GM21723 (cell line): ENCODE results near the gene MSI2.

Experiments used
- ATAC-seq: cut with Tn5 transposase; IDR thresholded peaks from one replicate; pipeline ENCODE4 v1.9.1; 2021; ENCODE audit warnings: mild to moderate bottlenecking, moderate library complexity; ENCODE audit not compliant: unreplicated experiment

Gene MSI2

DNA sequence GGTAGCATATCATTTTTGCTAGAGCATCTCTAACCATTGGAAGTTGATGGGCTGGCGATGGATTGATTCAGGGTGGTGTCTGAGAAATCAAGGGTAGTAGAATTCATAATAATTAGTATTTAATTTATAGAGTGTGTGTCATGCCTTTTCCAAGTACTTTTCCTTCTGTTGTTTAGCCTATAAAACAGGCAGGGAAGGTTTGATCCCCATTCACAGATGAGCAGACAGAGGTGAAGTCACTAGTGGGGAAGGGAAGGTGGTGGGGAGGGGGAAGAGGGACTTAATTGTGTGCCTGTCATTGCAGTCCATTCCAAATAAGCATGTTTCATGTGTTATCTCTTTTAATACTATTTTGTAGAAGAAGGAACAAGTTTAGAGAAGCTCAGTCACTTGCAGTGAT, 131.3 kb downstream of the MSI2 start:
- ATAC-seq: no peak

DNA sequence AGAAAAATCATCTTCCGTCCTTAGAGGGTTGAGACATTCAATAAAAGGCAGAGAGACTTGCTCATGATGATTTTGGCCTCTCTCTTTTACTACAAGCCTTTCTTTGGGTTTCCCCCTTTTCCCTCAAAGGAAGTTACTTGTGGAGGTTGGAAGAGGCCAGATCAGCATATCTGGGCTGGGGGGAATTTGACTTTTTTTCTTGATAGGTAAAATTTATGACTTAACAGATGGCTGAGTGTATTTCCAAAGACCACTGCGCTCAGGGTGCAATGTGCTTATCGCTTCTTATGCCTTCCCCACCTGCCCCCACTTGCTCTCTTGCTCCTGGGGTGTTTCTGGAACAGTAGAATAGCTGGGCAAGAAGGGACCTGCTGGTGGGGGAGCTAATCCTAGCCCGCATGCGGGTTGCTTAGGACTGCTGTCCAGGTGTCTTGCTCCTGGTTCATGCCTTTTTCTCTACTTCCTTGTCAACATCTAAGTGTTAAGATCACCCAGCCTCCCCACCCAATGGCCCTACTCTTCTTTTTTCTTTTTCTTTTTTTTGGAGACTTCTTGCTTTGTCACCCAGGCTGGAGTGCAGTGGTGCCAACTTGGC, 131.9 kb downstream of the MSI2 start:
- ATAC-seq: no peak

DNA sequence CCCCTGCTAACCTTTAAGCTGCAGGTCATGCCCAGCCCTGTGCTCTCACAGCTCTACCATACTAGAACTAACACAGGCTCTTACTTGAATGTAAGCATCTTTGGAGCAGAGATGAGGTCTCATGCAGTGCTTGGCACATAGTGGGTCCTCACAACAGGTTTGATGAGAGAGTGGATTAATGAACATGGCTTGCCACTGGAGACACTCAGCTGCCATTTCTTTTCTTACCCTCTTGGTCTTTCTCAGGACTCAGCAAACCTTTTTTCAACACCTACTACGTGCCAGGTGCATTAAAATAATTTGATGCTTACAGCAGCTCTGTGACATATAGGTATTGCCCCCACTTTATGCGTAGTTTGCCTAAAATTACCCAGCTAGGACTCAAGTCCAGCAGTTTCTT, 133.2 kb downstream of the MSI2 start:
- ATAC-seq: no peak

DNA sequence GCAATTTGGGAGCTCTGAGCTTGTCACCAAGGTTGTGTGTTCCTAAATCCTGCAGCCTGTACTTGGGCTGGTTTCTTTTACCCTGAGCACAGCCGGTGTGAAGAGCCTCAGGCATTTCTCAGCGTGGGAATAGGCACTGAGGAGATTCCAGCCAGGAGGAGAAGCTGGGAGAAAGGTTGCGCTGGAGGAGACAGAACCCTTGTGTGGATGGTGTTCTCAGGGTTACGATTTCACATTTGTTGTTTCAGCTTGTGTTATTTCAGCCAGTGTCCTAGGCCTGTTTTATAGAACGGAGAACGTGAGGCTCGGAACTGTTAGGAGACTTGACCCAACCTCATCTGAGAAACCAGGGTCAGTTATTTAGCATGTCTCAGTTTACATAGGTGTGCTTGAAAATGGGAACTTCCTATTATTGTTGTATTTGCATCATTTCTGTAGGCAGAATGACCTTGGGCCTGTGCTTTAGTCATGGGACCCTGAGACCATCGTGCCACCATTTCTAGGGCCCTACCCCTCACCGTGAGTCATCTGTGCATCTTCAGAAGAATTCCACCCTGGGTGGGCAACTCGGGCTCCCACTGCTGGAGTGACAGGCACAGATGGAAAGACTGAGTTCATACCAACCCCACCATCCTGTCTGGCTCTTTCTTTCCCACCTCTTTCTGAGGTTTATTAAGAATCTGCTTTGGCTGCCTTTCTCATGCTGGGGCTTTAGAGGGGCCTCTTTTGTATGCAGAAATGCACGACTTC, 134.9 kb downstream of the MSI2 start:
- no peak for ATAC-seq

DNA sequence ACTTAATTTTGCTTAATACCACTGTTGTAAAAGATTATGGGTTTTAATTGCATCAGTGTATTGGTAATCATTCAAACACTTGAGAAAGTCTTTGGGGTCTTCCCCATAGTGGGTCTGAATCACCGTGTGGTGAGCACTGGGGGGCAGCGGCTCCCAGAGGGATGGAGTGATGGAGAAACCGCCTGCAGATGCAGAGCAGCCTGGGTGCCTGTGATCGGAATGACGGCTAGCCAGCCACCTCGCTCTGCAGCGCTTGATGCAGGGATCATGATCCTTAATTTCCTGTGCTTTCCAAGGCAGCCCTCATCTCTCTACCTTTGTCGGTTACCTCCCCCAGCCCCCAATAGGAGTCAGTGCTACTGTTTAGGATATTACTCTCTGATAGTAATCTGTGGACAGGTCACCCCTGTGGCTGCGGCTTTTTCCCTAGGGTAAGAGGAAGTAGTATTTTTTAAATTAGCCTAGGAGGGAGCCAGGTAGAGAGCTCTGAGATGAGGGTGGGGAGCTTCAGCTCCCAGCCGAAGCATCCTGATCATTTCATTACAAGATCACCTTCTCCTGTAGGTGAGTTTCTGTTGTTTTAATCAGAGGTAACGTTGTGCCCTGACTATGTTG, 135.6 kb downstream of the MSI2 start:
- ATAC-seq: no peak

DNA sequence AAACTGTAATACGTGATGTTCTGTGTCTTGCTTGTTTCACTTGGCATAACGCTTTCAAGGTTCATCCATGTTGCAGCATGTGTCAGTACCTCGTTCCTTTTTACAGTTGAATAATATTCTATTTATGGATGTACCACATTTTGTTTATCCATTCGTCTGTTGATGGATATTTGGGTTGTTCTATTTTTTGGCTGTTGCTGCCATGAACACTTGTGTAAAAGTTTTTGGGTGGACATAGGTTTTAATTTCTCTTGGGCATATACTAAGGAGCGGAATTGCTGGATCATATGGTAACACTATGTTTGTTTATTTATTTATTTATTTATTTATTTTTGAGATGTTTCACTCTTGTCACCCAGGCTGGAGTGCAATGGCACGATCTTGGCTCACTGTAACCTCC, 137.0 kb downstream of the MSI2 start:
- ATAC-seq: no peak

DNA sequence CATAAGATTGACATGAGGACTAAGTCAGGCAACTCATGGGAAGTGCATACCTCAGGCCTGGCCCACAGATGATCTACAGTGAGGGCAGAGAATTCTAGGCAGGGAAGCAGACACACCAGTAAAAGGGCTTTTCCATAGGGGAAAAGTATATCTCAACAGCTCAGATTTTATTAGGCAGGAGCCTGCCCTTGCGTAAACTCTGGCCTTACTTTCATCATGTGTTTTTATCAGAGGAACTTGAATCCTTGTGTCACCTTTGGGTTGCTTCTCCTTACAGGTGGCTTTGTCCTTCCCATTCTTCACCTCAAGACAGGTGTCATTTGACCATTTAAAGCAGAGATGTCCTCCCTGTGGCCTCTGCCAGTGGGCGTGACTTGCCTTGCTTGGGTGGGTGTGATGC, 138.1 kb downstream of the MSI2 start:
- ATAC-seq: no peak

DNA sequence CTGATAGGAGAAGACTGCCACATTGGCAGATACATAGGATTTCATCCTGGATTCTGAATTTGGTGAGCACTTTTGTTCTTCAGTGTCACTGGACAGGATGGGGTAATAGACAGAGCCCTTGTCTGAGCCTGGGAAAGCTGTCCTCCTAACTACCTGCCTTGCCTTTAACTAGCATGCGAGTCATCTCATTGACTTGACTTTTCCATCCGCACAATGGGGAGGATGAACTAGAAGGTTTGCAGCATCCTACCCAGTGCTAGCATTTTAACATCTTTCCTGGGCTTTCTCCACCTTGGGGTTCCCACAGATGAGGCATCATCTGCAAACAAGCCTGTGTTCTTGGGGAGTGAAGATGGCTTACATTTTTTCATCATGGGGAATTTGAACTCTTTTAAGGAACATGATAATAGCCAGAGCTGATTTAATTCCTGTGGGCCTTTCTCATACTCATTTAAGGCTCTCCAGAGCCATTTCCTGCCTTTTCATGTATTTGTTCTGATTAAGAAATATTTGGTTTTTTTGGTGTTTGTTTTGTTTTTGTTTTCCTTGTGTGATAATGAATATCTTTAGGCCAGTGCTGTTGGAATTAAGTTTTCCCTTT, 139.5 kb downstream of the MSI2 start:
- no peak for ATAC-seq

DNA sequence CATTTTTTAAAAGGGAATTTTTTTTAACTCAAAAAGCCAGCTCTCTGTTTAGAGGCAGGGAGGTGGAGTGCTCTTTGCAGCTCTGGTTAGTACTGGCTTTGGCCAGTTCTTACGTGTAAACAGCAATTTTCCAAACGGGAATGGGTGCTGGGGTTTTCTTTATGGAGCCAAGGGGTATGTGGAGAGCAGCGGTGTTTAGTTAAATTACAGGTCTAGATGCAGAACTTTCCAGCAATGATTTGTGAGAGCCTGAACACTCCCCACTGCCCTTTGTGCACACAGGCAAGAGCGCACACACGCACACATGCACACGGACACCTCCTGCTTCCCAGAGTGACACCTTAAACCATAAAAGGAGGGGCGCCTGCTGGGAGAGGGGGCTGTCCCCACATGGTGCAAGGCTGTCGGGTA, 140.2 kb downstream of the MSI2 start:
- no peak for ATAC-seq

DNA sequence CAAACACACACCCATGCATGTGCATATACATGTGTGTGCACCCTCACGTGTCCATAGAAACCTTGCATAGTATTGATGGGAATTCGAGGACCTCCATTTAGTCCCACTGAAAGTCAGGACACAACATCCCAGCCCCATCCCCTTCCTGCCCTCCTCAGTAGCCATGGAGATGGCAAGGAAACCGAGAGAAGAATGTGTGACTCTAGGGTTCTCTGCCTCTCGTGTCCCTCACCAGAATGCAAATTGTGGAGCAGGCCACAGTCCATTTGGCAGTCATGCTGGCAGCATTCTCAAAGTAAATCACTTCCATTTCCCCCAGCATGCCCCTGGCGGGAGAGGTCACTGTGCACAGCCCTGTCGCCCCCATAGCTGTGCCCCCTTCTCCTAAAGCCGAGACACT, 141.1 kb downstream of the MSI2 start:
- no peak for ATAC-seq

DNA sequence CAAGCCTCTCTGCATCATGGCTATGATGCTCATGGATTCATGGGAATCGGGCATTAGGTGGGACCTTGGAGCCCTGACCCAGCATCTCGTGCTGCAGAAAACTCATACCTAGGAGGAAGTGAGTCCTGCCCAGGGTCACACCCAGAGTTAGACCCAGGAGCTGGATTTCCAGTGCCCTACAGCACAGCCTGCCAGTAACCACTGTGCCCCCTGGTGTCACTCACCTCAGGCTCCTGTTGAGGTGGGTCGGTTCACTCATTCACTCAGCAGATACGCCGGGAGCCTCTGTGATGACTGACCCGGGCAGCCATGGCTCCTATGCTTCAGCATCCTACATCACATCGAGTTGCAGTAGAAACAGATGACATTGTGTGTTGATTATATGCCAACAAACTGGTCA, 143.4 kb downstream of the MSI2 start:
- no peak for ATAC-seq

DNA sequence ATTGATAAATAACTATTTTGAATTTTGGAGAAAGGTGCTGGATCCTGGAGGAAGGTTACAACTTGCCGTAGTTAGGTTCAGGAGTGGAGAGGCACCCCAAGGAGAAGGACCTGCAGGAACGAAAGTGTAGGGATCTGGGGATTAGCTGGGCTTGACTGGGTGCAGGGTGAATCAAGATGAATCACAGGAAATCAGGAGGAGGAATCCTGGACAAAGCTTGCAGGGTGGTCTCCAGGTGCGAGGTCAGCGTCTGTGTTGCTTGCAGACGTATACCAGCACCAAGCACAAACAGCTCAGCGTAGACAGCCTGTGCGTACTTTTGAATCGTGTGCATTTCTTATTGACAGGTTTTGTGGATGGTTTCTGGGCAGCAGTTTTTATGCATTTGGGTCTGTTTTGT, 144.3 kb downstream of the MSI2 start:
- no peak for ATAC-seq

DNA sequence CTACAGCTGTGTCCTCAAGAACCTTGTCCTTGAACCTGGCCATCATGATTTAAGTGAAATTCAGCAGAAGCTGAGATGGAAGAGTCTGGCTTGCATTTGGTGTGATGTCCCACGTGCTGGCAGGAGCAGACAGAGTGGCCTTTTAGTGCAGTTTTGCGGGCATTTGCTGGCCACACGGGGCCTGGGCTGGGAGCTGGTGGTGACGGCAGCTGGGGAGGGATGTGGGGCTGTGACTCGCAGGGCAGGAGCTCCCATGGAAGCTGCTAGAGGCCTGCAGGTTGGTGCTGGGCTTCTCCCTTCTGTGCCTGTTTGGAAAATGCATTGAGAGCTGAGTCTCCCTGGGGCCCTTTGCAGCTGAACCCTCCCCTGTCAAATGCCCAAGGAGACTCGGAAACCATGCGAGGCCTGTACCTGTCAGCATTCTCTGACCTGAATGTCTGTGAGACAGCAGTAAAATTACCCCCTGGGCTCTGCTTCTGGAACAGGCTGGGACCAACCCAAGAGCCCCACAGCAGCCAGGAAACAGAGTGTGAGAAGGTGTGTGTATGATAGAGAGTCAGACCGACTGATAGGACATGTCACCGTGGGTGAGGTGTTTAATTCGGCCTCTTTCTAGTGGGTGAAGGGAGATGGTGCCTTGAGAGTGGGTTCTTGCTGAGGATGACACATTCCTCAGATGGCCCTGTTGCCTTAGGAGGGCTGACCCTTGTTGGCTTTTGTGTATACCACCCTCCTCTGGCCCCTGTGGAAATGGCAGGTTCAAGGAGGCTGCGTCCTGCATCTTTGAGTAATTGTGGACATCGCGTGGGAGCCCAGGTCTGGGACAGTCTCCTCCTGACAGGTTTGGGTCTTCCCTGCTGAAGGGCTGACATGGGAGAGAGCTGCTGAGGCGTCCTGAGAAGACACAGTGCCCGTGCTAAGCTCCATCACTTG, 145.5 kb downstream of the MSI2 start:
- no peak for ATAC-seq

DNA sequence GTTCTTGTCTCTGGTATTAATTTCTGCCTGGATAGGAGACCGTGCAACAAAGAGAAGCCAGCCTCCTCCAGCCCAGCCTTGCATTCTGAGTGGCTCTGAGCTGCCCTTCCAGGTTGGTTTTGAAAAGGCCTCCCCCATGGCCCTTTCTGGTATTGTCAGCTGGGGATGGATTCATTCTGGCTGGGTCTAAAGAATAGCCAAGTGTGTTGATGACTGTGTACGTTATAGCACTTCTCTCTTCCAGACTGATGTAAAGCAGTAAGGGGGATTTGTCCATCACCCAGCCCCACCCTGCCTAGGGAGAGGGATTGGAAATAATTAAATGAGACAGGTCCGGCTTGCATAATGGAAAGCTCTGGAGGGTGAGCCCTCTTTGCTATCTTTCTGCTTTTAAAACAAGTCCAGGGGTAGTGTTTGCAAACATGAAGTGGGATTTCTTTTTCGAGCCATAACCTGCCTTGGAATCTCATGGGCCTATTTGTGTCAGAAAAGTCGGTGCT, 146.4 kb downstream of the MSI2 start:
- ATAC-seq: no peak

DNA sequence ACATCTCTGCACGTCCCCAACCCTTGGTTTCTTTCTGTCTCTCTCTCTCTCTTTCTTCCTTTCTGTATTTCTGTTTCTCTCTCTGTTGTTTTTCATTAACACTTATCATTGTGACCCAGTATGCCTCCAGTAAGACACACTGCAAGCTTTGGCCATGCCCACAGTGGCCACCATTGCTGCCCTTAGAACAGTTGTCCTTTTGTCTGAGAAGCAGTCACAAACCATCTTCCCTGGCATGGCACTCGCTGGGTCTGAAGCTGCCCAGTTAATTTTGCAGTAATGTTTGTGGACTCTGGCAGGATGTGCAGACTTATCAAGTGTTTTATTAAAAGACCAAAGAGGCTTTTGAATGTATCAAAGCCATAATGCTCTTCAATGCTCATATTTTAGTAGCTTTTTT, 146.9 kb downstream of the MSI2 start:
- ATAC-seq: no peak

DNA sequence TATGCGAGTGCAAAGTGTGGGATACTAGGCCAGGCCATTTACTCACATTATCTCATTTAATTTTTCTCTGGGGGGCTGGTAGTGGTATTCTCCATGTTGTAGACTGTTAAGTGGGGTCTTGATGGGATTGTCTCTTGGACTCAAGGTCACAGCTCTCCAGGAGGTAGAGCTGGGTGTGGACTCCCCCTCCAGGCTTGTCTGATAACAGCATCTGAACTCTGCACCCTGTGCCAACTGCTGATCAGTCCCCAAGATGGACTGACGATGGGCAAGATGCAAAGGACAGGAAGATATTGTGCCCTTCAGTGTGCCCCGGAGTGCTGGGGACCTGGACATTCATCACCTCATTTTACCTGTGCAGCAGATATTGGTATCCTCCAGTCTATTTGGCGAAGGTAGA, 147.8 kb downstream of the MSI2 start:
- ATAC-seq: no peak

DNA sequence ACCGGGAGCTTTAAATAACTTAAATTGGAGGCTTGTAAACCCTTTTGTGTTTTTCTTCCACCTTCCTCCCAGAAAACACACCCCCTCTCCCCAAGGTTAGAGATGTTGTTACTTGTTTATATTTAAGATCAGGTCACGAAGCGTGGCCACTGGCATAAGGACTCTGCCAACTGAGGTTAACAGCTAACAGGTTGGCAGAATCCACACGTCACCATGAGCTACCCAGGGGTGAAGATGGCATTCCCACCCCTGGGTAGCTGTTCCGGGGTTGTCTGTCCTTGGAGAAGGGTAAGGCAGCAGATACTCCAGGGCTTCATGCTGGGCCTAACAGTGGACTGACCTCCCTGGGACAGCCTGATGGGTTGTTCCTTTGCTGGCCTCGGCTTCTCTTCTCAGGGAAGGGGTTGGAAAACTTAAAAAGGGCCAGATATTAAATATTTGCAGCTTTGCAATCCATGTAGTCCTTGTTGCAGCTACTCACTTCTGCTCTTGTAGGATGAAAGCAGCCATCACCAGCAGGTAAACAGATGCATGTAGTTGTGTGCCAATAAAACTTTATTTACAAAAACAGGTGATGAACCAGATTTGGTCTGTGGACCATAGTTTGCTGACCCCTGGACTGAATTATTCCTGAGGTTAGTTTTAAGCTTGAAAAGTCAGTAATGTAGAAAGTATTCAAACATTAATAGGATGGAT, 148.6 kb downstream of the MSI2 start:
- ATAC-seq: no peak

DNA sequence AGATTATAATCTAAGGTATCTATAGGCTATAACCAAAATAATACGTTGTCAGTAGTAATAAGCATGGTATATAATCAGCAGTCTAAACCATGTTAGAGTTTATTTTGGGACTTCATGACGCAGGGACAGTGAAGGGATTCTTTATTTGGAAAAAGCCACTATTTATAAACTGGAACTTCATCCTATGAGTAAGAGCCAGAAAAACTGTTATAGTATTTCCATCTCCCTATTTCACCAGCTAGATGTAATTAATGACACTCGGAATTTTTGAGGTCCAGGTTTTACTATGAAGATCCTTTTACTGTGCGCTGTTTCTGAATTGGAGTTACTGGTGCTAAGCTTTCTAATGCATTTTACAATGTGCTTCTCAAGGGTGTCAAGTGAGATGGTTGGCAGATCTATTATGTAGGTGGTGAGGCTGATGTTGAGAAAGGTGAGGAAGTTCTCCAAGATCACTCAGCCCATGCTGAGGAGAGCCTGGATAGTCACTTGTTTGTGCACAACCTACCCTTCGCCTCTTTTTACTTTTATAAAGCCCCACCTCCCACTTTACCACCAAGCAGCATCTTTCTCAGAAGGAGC, 149.3 kb downstream of the MSI2 start:
- no peak for ATAC-seq

DNA sequence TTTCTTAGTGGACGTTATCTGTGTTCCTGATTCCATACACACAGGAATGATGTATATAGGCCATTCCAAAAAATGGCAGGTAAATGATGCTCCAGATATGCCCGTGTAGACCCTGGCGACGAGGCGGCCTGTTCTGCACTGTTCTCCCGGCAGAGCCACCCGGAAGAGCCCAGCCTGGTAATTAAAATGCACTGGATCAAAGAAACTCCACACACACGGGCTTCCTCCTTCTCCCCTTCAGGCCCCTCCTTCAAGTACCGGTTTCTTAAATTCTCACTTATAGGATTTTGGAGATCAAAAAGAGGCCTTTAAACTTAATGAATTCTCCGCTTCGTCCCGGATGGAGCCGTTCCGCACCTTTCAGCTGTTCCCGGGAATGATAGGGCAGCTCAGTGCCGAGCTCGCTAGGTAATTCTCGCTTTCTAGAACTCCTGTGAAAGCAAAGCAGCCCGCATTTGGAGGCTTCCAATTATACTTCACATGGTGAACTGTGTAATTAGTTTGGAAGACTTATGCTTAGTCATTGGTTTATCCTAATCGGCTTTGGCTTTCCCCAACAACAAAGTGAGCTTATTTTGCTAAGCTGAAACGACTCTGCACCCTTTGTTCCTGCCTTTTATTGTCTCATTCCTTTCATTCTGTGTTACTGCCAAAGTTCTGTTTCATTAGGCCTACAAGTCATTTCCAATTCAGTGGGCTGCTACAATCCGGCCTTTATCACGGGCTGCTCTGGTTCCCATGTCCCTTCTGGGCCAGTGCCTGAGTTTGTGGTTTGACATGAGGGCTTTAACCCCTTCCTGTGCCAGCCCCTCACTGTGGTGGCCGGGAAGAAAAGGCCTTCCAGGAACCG, 150.0 kb downstream of the MSI2 start:
- ATAC-seq: no peak
